SKM-1 treated with dmso at 0.1 percent for 144 hours (cell line): ENCODE results near the gene PAQR4.

Source experiments
- DNase-seq: peaks from one replicate; lab custom pipeline; 2025; ENCODE audit not compliant: unreplicated experiment; lab: John Stamatoyannopoulos, UW

The PAQR4 gene

GRCh38 chr16:3003582-3004270 lies 34.6 kb downstream of the PAQR4 start:
- peak; percentile 98 for DNase-seq

- no peak for DNase-seq
Observed at GRCh38 chr16:3004319-3004718, 35.2 kb downstream of the PAQR4 start.

GRCh38 chr16:3004781-3005284 lies 35.7 kb downstream of the PAQR4 start:
- DNase-seq = no peak

GRCh38 chr16:3007059-3007956 lies 38.2 kb downstream of the PAQR4 start:
- DNase-seq = peak; percentile 54

- peak; percentile 64 for DNase-seq
Observed at GRCh38 chr16:3007957-3008689, 39.0 kb downstream of the PAQR4 start.

GRCh38 chr16:3008690-3009037 lies 39.5 kb downstream of the PAQR4 start:
- DNase-seq = no peak

- DNase-seq = no peak
Observed at GRCh38 chr16:3009568-3010390, 40.6 kb downstream of the PAQR4 start.

- no peak for DNase-seq
Observed at GRCh38 chr16:3010510-3010909, 41.4 kb downstream of the PAQR4 start.

- DNase-seq = no peak
Observed at GRCh38 chr16:3012246-3012645, 43.1 kb downstream of the PAQR4 start.

- DNase-seq = no peak
Observed at GRCh38 chr16:3012828-3013420, 43.8 kb downstream of the PAQR4 start, which contains the start of gene CLDN9. Gene CLDN9 (plus strand): TSS chr16:3012923. CDS start chr16:3013363, 440 bp downstream.

GRCh38 chr16:3013491-3013951 lies 44.4 kb downstream of the PAQR4 start:
- DNase-seq = no peak

GRCh38 chr16:3013998-3014690 lies 45.0 kb downstream of the PAQR4 start:
- no peak for DNase-seq

GRCh38 chr16:3014971-3015370 lies 45.8 kb downstream of the PAQR4 start:
- no peak for DNase-seq

- no peak for DNase-seq
Observed at GRCh38 chr16:3015865-3016521, 46.8 kb downstream of the PAQR4 start.

GRCh38 chr16:3017344-3017743 lies 48.2 kb downstream of the PAQR4 start:
- DNase-seq = no peak

- DNase-seq = no peak
Observed at GRCh38 chr16:3017794-3018506, 48.8 kb downstream of the PAQR4 start, which contains the start of gene CLDN6. Gene CLDN6 (minus strand): TSS chr16:3018183. CDS start chr16:3016021, 2,162 bp downstream.

- no peak for DNase-seq
Observed at GRCh38 chr16:3019594-3020246, 50.6 kb downstream of the PAQR4 start.

GRCh38 chr16:3020247-3020603 lies 51.1 kb downstream of the PAQR4 start, which contains the start of gene TNFRSF12A:
Gene TNFRSF12A (plus strand): TSS chr16:3020368. CDS start chr16:3020398, 30 bp downstream.
- peak; percentile 70 for DNase-seq
